ENCODE results near the gene TXNDC11. TPM values are rescaled to one million over a fixed set of nuclear protein-coding genes. Genes with fewer than 3 reads are reported as not detected.
A peak's percentile ranks its signal among the peaks of the same experiment; 100 is the strongest.

TXNDC11 gene
- total RNA-seq, 1 donor from 2014 or later, result 86.5 TPM

DNA sequence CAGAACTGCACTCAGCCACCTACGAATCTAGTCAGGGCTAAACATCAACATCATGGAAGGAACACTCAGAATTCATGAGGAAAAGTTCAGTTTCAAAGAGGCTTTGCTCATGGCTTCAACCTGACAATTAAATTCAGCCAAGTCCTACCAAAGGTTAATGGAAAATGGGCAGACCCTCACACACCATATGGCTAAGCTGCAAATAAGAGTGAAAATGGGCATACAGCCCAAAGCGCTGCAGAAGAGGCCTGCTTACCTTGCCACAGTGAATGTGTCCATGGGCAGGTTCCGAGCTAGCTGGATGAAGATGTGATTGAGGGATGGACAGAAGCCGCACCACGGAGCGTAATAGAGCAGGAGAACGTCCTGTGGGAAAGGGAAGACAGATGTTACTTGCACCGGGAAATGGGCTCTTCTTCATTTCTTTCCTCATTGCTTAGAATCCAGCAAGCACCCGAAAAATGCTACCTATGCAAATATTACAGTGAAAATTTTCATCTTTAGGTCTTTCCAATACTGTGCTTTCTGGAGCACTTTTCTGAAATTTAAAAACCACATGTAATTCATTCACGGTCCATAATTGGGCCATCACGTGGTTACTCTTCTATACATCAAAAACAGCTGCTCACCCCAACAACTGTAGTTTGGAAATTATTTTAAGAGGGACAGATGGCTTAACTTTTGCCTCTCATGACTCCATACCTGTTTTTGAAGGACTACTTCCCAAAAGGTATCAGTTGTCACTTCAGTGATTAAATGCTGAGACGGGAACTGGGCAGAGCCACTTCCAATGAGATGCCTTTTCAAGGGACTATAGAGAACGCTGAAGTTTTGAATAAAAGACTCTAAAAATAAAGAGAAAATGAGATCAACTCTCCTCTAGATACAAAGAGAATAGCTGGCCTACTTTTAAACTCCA, 54.8 kb downstream of the TXNDC11 start:
- H3K27ac ChIP-seq, result peak overlapping the region; percentile 17 to 52
- H3K9me3 ChIP-seq, result no peaks in the 10 kb centered on the region
- no peak for DNase-seq (ENCODE audit: low spot score in 2 of 2)
- intact Hi-C loops (cut with DNase I), result no loop called here
- H3K27me3 ChIP-seq, result no peaks in the 10 kb centered on the region
- H3K4me1 ChIP-seq, result peaks cover 0 to 30% of the 10 kb centered on the region in 2 donors
- H3K36me3 ChIP-seq, result peaks cover 38 to 62% of the 10 kb centered on the region in 2 donors
- TF ChIP-seq, protein P1, sequence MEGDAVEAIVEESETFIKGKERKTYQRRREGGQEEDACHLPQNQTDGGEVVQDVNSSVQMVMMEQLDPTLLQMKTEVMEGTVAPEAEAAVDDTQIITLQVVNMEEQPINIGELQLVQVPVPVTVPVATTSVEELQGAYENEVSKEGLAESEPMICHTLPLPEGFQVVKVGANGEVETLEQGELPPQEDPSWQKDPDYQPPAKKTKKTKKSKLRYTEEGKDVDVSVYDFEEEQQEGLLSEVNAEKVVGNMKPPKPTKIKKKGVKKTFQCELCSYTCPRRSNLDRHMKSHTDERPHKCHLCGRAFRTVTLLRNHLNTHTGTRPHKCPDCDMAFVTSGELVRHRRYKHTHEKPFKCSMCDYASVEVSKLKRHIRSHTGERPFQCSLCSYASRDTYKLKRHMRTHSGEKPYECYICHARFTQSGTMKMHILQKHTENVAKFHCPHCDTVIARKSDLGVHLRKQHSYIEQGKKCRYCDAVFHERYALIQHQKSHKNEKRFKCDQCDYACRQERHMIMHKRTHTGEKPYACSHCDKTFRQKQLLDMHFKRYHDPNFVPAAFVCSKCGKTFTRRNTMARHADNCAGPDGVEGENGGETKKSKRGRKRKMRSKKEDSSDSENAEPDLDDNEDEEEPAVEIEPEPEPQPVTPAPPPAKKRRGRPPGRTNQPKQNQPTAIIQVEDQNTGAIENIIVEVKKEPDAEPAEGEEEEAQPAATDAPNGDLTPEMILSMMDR (IDR thresholded peaks at IDR 0.05), result no peak
- H3K4me3 ChIP-seq, result no peak overlapping the region

DNA sequence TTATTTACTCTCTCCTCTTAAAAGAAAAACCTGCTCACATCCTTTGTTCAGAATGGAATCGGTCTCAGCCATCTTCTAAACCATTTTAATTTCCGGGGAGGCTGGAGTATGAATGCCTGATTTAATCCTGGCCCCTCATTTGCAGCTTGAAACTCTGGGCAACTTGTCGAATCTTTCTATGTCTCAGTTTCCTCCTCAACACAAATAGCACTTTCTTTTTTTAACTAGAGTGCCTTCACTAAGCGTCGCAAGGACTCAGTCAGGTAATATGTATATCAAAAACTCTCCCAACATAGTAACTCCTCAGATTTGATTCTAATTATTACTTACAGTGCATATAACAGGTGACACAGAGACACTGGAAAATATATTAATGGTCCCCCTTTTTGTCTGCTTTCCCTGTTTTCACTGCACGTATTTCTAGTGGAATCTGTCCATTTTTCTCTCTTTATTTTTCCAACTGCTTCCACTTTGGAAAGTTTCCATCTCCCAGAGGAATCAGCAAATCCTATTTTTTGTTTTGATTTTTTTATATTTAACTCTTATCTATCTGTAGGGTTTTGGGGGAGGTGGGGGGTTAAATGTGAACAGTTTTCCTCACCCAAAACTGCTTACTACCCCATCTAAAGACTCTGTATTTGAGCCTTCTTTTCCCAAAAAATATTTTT, 55.8 kb downstream of the TXNDC11 start:
- Histone ChIP-seq H3K27me3 (no peaks in the 10 kb centered on the region), H3K9me3 (no peaks in the 10 kb centered on the region), H3K4me3 (no peak overlapping the region), H3K4me1 (peaks cover 0 to 35% of the 10 kb centered on the region in 2 donors), H3K27ac (peak overlapping the region; percentile 14 to 17), H3K36me3 (peaks cover 35 to 60% of the 10 kb centered on the region in 2 donors)
- TF ChIP-seq, protein P1 (IDR thresholded peaks at IDR 0.05), result no peak
- no peak for DNase-seq (ENCODE audit: low spot score in 2 of 2)
- intact Hi-C loops (cut with DNase I), result no loop called here

DNA sequence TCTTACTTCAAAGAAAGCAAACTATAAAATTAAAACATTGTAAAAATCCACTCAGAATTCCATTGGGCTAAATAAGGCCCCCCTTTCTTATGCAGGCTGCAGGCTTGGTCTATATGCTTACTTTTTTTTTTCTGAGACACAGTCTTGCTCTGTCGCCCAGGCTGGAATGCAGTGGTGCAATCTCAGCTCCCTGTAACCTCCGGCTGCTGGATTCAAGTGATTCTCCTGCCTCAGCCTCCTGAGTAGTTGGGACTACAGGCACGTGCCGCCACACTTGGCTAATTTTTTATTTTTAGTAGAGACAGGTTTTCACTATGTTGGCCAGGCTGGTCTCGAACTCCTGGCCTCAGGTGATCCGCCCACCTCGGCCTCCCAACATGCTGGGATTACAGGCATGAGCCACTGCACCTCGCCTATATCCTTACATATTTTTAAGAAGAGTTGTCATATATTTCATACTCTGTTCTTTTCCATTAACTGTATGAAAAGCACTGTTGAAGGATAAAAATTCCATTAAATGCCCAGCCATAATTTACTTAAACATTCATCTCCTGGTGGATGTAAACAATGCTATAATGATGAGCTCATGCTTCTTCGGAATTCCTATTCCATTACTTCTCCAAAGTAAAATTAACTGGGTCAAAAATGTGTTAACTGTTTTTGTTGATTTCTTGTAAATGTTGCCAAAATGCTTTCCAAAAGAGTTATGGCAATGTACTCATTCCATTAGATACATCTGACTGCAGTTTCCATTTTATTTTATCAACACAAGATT, 56.6 kb downstream of the TXNDC11 start:
- Histone ChIP-seq H3K9me3 (no peaks in the 10 kb centered on the region), H3K36me3 (peaks cover 27 to 52% of the 10 kb centered on the region in 2 donors), H3K4me3 (no peak overlapping the region), H3K4me1 (peaks cover 0 to 35% of the 10 kb centered on the region in 2 donors), H3K27ac (peak overlapping the region; percentile 14 to 17), H3K27me3 (no peaks in the 10 kb centered on the region)
- no peak for DNase-seq (ENCODE audit: low spot score in 2 of 2)
- TF ChIP-seq, protein P1 (IDR thresholded peaks at IDR 0.05), result no peak
- intact Hi-C loops (cut with DNase I), result no loop called here

DNA sequence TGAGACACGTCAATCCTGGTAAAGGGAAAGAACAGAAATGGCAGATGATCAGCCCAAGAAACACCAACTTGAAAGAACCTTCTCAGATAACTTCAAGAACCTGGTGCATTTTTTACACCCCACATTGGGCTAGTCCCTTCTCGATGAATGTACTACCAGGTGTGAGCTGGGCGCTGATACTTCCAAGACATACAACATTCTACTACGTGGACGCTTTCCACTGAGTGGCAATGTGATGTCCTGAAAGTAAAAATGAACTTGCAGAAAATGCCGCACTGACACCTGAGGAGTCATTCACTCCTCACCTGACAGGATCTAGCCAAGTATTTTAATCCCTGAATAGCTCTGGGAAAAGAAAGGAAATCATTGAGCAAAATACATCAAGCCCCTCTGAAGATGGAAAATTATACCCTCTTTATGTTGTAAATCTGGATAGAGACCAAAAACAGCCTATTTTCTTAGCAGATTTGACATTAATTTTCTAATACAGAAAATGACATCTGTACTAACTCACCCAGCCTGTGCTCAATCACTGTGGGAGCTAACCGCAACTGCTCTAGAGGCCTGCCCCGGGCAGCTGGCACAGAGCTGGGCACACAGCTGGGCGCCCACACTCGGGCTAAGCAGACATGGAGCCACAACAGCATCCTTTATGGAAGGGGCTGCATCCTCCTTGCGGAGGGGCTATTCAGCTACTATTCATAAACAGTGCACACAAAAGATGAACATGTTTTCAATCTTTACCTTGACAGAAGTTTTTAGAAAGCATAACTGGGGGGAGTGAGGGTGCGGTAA, 58.2 kb downstream of the TXNDC11 start:
- peak in 1 of 2 donors; percentile 44 for DNase-seq (ENCODE audit: low spot score in 2 of 2)
- Histone ChIP-seq H3K27me3 (no peaks in the 10 kb centered on the region), H3K9me3 (no peaks in the 10 kb centered on the region), H3K4me3 (no peak overlapping the region), H3K27ac (no peak overlapping the region), H3K36me3 (peaks cover 32 to 56% of the 10 kb centered on the region in 2 donors), H3K4me1 (peaks cover 0 to 28% of the 10 kb centered on the region in 2 donors)
- intact Hi-C loops (cut with DNase I), result no loop called here
- TF ChIP-seq, protein P1 (IDR thresholded peaks at IDR 0.05), result no peak

DNA sequence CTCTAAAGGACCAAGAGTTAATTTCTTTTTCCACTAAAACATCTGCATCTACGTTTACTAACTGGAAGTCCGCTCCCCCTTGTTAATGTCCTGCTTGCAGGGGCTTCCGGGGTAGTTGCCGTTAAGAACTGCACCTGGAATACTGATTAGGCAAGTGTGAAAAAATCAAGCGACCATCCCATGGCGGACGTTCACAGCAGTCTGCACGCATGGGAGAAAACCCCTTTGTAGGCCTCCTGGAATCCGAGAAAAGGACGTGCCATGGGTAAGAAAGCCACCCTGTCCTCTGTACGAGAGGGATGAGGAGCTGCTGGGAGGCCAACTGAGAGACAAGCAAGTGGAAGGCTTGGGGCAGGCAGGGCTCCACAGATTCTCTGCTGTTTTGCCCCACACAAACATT, 59.5 kb downstream of the TXNDC11 start:
- Histone ChIP-seq H3K9me3 (no peaks in the 10 kb centered on the region), H3K36me3 (peaks cover 40 to 63% of the 10 kb centered on the region in 2 donors), H3K27me3 (no peaks in the 10 kb centered on the region), H3K27ac (peak overlapping the region; percentile 0 to 57), H3K4me3 (no peak overlapping the region), H3K4me1 (peaks cover 0 to 20% of the 10 kb centered on the region in 2 donors)
- intact Hi-C loops (cut with DNase I), result no loop called here
- TF ChIP-seq, protein P1 (IDR thresholded peaks at IDR 0.05), result no peak
- peak; percentile 1 to 43 for DNase-seq (ENCODE audit: low spot score in 2 of 2)

Data from ascending aorta (tissue), 2 donors.